Activated gamma-delta T cell (primary cell): Measurements from ENCODE around the gene POU2AF3.

Experiments used
- DNase-seq: peaks from one replicate; lab custom pipeline; 2025; lab: John Stamatoyannopoulos, UW

POU2AF3 gene

DNA sequence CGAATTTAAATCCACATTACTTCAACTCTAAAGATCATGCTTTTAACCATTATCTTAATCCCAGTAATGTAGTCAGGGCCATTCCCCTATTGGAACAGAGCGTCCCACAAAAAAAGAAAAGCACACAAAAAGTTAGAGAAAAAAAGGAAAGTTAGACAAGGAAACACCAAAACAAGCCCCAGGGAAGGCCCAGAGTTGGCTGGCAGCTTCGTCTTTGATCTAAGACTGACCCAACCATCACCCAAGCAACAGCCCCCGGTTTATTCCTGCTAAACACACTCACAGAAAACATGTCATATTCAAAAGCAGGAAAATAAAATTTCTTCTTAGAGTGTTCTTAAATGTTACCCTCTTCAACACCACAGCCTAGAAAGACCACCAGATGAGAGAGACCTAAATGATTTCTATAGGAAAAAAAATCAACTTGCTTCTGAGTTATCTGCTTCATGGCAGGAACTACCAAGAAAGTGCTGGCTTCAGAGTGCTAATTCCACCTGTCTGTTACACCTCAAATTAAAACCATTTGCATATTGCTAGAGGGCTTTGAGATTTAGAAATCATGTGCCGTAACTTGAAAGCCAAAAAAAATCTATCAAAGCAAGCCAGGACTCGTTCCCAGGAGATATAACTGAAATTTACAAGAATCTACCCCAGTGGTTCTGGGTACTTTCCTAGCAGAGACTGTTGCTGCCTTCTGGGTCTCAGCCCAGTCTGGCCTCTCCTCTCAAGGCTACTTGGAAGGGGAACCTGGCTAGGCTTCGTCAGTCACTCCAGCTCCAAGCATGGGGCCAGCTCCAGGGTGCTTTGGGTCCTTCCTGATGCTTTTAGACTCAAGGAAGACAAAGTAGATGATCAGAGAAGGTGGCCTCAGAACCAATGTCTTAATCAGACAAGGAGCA lies 31.2 kb downstream of the POU2AF3 start:
- DNase-seq, result no peak

DNA sequence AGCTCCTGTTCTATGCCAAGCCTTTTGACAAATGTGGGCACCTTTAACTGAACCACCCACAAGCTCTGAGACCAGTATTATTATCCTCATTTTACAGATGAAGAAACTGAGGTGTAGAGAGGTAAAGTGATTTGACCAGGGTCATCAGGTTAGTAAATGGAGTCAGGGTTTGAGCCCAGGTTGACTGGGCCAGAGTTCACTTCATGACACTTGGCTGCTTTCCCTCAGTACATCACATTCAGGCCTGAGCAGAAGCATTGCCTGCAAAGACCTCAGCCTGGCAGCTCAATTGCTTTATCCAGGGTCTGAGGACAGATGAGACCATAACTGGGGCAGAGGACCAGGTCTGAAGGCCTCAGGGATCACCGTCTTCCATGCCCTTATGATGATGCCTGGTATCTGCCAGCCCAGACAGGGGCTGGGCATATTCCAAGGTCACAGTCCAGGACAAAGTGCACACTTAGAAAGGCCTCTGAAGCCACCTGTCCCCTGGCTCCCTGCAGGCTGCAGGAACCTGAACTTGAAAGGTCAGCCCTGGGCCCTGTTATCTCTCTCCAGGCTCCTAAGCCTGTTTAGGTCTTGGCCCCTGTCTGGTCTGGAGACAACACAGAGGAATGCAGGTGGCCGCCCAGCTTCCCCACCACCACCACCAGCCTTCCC lies 32.0 kb downstream of the POU2AF3 start:
- DNase-seq, result no peak

DNA sequence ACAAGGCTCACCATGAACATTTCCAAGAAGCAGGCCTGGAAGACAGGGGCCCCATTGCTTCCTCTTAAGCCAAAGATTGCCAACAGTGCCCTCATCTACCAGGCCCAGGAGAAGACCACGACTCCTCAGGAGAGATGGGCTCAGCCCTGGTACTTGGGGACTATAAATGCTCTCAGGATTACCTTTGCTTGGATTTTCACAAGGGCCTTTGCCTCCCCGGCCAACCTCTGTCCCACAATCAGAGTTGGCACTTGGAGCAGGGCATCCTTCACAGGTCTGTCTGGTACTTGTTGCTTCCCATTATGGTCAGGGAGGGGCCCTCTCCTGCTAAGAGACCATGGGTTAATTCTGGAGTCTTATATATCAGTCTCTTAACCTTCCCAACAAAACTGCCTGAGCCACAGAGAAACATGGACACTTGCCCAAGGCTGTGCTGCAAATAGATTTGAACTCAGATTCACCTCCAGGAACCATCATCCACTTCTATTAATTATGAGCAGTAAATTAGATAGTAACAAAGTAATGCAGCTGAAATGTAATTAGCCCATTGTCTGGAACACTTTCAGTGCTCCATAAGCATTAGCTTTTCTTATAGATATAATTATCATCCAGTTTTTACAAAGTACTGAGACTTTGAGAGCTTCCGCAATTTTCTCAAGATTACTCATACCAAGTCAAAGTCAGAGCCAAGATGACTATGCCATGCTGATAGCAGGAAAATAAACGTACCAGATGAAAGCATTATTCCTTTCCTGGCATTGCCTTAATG lies 33.5 kb downstream of the POU2AF3 start:
- no peak for DNase-seq

DNA sequence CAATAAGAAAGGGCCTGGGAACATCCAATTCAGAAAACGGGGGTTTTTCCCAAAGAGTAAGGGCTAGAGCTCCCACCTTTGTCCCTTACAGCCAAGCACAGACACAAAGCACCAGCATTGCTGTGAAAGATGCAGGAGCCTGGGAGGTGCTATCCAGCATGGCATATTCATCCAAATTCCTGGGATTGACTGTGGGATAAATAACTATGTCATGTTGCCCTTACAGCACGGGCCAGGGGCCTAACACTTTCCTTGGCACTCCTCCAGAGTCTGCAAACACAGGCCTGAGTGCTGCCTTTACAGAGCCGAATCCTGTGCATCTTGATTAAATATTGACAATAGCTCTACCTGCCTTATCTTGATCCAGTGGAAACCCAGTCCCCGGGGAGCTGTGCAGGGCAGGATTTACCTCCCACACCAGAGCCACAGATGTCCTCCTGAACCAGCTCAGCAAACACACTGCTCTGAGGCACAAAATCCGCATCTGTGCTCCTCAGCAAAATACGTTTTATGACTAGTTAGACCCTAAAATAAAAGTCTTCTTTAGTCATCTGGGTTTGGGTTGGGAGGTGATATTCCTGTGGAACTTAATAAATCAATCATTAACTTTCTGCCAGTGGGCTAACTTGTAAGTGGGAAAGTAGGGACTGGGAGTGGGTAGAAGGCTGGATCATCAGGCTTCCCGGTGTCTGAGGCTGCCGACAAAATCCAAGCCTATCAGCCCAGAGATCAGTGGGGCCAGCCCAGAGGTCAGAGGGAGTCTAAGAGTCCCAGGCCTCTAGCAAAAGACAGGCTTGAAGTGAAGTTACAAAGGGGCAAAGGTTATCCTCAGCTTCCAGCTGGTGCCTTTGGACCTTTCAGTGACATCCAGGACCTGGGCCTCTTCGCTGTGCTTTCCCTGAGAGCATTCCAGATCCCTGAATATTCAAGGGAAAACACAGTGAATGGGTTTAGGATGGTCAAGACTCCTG lies 36.5 kb downstream of the POU2AF3 start:
- no peak for DNase-seq

DNA sequence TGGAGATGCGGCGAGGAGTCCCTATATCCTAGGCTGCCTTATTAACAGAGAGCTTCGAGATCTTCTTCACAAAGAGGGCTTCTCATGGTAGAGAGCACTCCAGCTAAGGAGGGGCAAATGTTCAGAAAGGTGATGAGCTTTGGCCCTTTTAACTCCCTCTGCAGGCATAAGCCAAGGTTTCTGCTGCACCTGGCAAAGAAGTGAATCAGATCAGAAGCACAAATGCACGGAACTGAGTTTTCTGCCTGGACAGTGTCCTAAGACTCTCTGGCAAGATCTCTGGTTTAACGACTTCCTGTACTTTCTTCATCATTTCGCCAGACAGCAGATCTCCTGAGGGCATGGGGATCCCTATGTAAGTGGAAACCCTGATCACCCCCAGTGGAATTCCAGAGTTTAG lies 37.2 kb downstream of the POU2AF3 start:
- no peak for DNase-seq

DNA sequence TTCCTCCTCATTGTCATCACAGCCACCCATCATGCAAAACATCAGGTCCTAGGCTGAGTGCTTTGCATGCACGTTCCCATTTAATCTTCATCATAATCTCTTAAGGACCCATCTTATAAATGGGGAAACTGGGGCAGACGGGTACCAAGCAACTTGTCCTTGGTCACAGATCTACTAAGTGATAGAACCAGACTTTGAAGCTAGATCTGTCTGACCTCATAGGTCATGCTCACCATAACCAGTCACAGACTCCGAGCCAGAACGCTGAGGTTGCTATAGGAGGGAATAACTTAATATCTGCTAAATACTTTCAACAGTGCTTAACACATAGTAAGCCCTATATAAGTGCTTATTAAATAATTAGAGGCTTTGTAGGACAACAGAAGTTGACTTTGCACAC lies 37.7 kb downstream of the POU2AF3 start:
- DNase-seq, result no peak

DNA sequence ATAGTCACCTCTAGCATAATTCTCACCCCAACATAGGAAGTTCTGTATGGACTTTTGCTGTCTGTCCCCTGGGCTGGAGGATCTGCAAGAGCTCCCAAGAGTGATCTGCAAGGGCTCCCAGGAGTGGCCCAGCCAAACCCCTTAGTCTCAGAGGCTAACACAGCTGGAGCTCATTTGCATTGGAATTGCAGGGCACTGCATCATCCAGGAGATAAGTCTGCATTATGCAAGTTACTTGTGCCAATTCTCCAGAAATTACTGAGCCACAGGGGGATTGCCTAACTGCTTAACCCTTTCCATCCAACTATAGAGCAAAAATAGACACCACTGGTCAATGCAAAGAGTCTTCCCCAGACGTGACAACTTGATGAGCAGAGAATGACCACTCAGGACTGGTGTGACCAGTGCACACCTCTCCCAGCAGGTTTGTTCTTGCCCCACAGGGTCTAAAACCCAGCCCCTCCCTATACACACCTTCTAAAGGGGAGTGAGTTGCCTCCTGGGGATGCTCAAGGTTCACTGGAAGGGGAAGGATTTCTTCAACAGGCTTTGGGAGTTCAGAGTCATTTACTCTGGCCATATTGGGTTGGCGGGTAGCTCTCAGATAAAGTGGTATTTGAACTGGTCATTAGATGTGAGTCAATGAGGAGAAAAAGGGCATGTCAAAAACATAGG lies 38.4 kb downstream of the POU2AF3 start:
- no peak for DNase-seq

DNA sequence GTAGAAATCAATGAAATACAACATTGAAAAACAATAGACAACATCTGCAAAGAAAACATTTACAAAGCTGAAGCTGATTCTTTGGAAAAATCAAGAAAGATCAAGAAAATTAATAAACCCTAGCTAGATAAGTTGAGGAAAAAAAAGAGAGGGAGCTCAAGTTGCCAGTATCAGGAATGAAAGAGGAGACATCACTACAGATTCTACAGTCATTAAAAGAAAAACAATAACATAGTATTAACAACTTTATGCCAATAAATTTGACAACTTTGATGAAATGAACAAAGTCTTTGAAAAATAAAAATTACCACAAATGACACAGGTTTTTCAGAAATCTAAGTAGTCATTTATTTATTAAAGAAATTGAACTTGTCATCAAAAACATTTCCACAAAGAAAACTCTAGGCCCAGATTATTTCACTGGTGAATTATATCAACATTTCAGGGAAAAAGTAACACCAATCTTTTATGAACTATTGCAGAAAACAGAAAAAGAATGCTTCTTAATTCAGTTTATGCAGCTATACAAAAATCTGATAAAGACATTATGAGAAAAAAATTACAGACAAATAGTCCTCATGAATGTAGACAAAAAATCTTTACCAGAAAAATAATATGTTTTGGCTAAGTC lies 41.5 kb downstream of the POU2AF3 start:
- no peak for DNase-seq

DNA sequence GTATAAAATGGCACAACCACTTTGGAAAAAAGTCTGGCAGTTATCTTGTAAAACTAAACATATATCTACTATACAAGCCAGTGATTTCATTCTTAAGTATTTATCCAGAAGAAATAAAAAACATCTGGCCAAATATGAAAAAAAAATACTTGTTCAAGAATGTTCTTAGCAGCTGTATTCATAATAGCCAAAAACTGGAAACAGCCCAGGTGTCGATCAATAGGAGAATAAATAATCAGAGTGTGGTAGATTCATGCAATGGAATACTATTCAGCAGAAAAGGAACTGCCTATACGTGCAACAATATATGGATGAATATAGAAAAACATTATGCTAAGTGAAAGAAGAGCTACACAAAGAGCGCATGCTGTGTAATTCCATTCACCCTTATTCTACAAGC lies 44.0 kb downstream of the POU2AF3 start:
- no peak for DNase-seq

DNA sequence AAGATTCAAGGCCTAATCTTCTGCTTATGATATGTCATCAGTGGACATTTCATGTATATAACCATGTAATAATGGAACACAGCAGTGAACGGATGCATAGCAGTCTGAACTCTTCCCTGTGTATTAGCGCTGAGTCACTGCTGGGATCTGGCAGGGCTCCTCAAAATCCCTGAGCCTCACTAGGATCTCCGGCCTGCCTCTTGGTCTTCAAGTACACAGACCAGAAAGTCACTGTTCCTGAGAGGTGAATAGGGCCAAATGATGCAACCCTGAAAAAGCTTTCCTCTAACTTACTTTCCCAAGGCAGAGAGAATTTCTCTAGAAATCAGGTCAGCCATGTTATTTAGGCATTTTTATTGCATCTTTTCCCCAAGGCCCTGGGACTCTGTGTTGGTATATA lies 45.7 kb downstream of the POU2AF3 start:
- DNase-seq, result no peak

DNA sequence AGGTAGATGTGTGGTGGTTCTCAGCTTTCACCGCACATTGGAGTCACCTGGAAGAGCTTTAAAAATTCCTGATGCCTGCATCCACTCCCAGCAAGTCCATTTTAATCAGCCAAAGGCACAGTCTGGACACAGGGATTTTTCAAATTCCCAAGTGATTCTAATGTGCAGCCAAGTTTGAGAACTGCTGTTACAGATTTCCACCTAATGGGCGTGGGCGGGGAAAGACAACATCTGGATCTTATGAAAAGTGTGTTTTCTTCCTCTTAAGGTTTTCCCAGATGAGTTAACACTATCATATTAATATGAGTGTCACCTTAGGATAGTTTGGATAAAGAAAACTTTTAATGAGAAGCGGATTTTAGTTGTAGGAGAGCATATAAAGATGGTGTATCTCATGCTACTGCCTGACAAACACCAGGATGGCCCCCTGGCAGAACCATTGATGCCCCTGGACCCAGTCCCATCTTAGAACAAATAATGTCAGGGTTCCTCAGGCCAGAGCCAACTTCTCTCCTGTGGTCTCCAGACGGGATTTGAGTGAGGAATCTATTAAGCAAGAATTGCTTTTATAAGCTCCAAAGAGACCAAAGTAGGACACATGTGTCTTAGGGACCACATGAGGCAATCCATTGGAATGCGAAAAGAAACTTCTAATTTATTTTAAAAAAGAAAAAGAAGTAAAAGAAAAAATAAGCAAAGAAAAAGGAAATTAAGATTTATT lies 48.8 kb downstream of the POU2AF3 start:
- no peak for DNase-seq

DNA sequence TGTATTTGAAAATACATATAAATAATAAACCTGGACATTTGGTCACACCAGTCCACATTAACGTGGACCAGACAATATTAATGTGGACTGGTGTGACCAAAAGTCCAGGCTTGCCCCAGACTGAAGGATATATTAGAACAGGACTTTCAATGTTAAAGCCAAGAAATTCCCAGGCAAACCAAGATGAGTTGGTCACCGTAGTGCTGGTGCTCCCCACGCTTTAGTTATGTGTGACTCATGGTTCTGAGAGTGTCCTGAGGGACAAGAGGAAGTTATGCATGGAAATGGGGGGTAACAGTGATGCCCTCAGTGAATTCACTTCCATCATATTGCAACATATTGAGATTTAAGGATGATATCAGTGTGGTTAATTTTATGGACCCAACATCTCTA lies 49.4 kb downstream of the POU2AF3 start:
- no peak for DNase-seq

DNA sequence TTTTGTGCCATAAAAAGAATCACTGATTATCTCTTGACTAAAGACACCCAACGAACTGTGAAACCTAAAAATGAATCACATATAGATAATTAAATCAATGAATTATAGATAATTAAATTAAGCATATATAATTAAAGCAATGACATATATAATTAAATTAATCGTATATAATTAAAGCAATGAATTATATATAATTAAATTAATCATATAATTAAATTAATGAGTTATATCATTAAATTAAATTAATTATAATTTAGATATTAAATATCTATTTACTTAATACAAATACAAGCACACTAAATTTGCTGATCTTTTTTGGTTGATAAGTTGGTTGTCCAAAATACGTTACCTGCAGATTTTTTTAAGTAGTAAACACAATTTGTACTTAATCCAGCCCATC lies 49.8 kb downstream of the POU2AF3 start:
- DNase-seq, result no peak

DNA sequence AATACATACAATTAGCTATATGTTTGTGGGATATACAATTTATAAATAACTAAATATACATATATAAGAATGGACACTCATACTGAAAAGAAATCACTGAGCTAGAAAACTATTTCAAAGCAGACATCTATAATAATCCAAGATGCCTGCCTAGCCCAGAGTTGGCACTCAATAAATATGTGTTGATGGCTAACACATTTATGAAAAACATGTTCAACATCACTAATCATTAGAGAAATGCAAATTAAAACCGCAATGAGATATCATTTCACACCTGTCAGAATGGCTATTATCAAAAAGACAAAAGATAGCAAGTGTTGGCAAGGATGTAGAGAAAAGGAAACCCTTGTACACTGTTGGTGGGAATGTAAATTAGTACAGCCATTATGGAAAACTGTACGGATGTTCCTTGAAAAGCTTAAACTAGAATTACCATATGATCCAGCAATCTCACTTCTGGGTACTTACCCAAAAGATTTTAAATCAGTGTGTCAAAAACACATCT lies 50.9 kb downstream of the POU2AF3 start:
- DNase-seq, result no peak

DNA sequence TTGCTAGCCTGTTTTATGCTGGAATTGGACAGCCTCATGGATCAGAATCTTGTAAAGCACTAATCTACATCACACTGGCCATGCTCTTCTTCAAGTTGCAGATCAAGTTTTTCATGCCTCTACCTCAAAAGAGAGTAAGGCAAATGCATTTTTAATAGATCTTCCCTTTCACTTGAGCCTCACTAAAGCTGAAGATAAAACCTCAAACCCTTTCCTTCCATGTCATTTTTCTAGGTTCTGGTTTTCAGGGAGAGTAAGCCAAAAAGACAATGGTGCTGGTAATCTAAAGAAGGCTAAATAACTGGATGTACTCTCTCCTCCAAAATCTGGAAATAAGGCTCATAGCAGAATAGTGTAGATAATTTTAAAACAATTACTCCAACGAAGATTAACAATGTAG lies 52.5 kb downstream of the POU2AF3 start:
- DNase-seq, result no peak

DNA sequence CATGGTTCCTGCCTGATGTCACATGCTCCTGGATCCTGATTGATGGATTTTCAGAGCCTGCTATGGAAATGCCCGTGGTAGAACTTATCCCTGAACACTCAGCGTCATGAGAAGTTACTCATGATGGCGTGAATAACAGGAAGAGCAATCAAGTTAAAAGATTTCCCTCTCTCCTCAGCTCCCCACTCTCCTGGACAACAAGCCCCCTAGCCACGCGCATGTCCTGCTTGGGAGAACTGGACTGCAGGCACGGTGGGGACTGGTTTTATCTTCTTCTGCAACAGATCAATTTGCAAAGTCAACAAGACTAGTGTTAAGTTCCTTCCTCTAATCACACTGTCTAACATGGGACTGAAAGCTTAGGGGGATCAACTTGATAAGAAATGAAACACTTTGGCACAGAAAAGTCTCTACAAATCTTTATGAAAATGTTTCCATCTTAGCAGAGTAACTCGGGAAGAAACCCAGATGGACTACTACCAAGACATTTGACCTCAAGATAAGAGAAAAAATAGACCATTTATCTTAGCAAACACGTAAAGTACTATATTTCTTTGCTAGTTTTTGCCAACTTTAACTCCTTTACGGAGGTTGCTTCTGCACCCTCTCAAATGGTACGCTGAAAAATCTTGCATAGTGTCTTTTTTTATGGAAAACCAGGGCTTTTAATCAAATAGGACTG lies 53.2 kb downstream of the POU2AF3 start:
- DNase-seq, result no peak

DNA sequence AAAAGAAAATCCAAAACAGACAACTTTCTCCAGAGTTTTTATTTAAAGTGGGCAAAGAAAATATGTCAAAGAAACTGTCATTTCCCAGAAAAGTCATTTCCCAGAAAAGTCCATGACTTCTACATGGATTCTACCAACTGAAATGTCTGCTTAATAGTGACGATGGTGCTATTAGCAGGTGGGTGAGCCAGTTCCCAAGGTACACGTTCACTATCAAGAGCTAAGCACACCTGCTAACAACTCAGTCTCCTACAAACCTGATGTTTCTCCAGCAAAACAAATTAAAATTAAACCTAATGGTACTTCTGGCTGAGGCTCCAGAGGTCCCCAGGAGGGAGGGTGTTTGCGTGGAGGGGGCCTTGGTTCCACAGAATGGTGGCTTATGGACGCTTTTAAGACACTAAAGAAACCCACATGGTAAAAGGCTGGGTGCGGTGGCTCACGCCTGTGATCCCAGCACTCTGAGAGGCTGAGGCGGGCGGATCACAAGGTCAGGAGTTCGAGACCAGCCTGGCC lies 53.9 kb downstream of the POU2AF3 start:
- no peak for DNase-seq

DNA sequence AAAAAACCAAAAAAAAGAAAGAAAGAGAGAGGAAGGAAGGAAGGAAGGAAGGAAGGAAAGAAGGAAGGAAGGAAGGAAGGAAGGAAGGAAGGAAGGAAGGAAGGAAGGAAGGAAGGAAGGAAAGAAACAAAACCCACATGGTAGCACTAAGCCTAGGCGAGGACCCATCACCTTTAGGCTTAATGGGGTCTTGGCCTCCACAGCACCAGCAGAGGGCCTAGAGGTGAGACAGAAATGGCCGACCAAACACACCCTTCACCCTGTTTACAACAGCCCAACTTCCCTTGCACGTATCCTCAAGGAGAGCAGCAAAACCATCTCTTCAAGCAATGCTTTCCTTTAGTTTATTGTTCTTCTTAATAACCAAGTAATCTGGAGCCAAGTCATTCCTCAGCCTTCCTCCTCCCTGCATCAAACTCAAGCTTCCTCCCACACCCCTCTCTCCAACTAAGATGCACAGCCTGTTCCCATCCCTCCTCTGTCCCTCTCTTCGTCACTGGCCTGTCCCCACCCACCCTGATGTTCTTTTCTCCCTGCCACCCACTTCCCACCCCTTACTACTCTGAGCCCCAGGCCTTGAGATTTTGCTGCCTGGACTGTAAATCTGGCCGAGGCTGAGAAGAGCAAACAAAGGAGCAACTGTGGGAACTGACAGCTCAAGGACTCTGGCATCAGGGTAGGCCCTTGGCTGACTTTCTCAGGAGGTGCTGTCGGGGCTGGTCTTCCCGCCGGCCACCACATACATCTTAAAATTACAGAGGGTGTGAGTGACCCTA lies 54.8 kb downstream of the POU2AF3 start:
- DNase-seq, result no peak
